ENCODE data around the gene ASCL5. TPM values are rescaled to one million over a fixed set of nuclear protein-coding genes. Genes with fewer than 3 reads are reported as not detected.
A peak's percentile ranks its signal among the peaks of the same experiment; 100 is the strongest.

ASCL5 gene
- polyA plus RNA-seq, 1 donor (not counting 4 experiments of a cell fraction or from before 2014, with no cell fraction given), result not detected

- Histone ChIP-seq H3K4me3 (ENCODE audit: control insufficient read depth in 2 of 3, extremely low read depth in 1 of 3, insufficient read depth in 2 of 3, low read depth in 1 of 3, low read length in 3 of 3) (no peak overlapping the region), H3K36me3 (ENCODE audit: control insufficient read depth in 2 of 2, extremely low read depth in 1 of 2, insufficient read depth in 2 of 2, low read length in 2 of 2) (no peaks in the 10 kb centered on the region), H3K27me3 (ENCODE audit: control insufficient read depth, extremely low read depth, insufficient read depth, low read length) (peaks cover 6% of the 10 kb centered on the region), H3K79me2 (ENCODE audit: control insufficient read depth, insufficient read depth, low read length) (no peaks in the 10 kb centered on the region), H3K9ac (ENCODE audit: control insufficient read depth, extremely low read depth, insufficient read depth, low read length) (no peak overlapping the region), H3K27ac (ENCODE audit: control insufficient read depth, insufficient read depth, low read length) (no peak overlapping the region), H3K4me2 (ENCODE audit: control insufficient read depth, extremely low read depth, insufficient read depth, low read depth, low read length) (no peak overlapping the region), H2AFZ (ENCODE audit: control insufficient read depth, low read length) (no peak overlapping the region), H4K20me1 (ENCODE audit: control insufficient read depth, extremely low read depth, insufficient read depth, low read length) (no peaks in the 10 kb centered on the region), H3K9me3 (ENCODE audit: control insufficient read depth, low read depth, low read length) (no peaks in the 10 kb centered on the region), H3K9me1 (ENCODE audit: control insufficient read depth, extremely low read depth, insufficient read depth, low read length) (no peaks in the 10 kb centered on the region), H3K4me1 (ENCODE audit: control insufficient read depth, extremely low read depth, insufficient read depth, low read length) (peaks cover 29% of the 10 kb centered on the region)
- dilution Hi-C loops (cut with MboI; ENCODE audit: extremely low pct_ligation_motif_present, low sequenced_read_pairs), result no loop called here
- FAIRE-seq, result no peak
- TF ChIP-seq EZH2 (IDR thresholded peaks at IDR 0.05; ENCODE audit: low read length) (no peak), CTCF (optimal IDR thresholded peaks at IDR 0.05 in 1 of 3, IDR thresholded peaks at IDR 0.05 in 1 of 3, conservative IDR thresholded peaks at IDR 0.05 in 1 of 3; ENCODE audit: extremely low read depth in 1 of 3, insufficient read depth in 2 of 3, low read length in 3 of 3) (no peak)
- no peak for DNase-seq (ENCODE audit: low read depth, low spot score)
Measured at GRCh38 chr1:201172326-201172725, 45.3 kb upstream of the ASCL5 start.

GRCh38 chr1:201171063-201172036 lies 44.4 kb upstream of the ASCL5 start:
- Histone ChIP-seq H3K4me3 (ENCODE audit: control insufficient read depth in 2 of 3, extremely low read depth in 1 of 3, insufficient read depth in 2 of 3, low read depth in 1 of 3, low read length in 3 of 3) (peak overlapping the region; percentile 25 to 65 (median 61)), H3K36me3 (ENCODE audit: control insufficient read depth in 2 of 2, extremely low read depth in 1 of 2, insufficient read depth in 2 of 2, low read length in 2 of 2) (no peaks in the 10 kb centered on the region), H3K4me2 (ENCODE audit: control insufficient read depth, extremely low read depth, insufficient read depth, low read depth, low read length) (peak overlapping the region; percentile 91), H3K27ac (ENCODE audit: control insufficient read depth, insufficient read depth, low read length) (no peak overlapping the region), H3K9me1 (ENCODE audit: control insufficient read depth, extremely low read depth, insufficient read depth, low read length) (no peaks in the 10 kb centered on the region), H3K4me1 (ENCODE audit: control insufficient read depth, extremely low read depth, insufficient read depth, low read length) (peaks cover 23% of the 10 kb centered on the region), H2AFZ (ENCODE audit: control insufficient read depth, low read length) (peak overlapping the region; percentile 69), H3K27me3 (ENCODE audit: control insufficient read depth, extremely low read depth, insufficient read depth, low read length) (peaks cover 6% of the 10 kb centered on the region), H3K79me2 (ENCODE audit: control insufficient read depth, insufficient read depth, low read length) (no peaks in the 10 kb centered on the region), H3K9me3 (ENCODE audit: control insufficient read depth, low read depth, low read length) (no peaks in the 10 kb centered on the region), H3K9ac (ENCODE audit: control insufficient read depth, extremely low read depth, insufficient read depth, low read length) (peak overlapping the region; percentile 53), H4K20me1 (ENCODE audit: control insufficient read depth, extremely low read depth, insufficient read depth, low read length) (no peaks in the 10 kb centered on the region)
- TF ChIP-seq CTCF (optimal IDR thresholded peaks at IDR 0.05 in 1 of 3, IDR thresholded peaks at IDR 0.05 in 1 of 3, conservative IDR thresholded peaks at IDR 0.05 in 1 of 3; ENCODE audit: extremely low read depth in 1 of 3, insufficient read depth in 2 of 3, low read length in 3 of 3), result peak; percentile 12 to 39 (median 19)
- TF ChIP-seq EZH2 (IDR thresholded peaks at IDR 0.05; ENCODE audit: low read length), result no peak
- DNase-seq (ENCODE audit: low read depth, low spot score), result no peak
- dilution Hi-C loops (cut with MboI; ENCODE audit: extremely low pct_ligation_motif_present, low sequenced_read_pairs), result no loop called here
- FAIRE-seq, result no peak
